H1 (cell line): ENCODE data around the gene SPIRE1. TPM values are rescaled to one million over a fixed set of nuclear protein-coding genes. Genes with fewer than 3 reads are reported as not detected.
A peak's percentile ranks its signal among the peaks of the same experiment; 100 is the strongest.

Source experiments
- CTCF ChIA-PET: fragments of 300-600 bp; sonication (Branson Sonifier 250); formaldehyde crosslinking; loops from one replicate; lab custom pipeline; 2021; ENCODE audit not compliant: partially characterized antibody; lab: Charles Lee
- POLR2A ChIA-PET: fragments of 300-600 bp; sonication (Branson Sonifier 250); formaldehyde crosslinking; loops from one replicate; lab custom pipeline; 2021; ENCODE audit warnings: inconsistent platforms; ENCODE audit not compliant: partially characterized antibody; lab: Charles Lee
- DNase-seq, 2 experiments: peaks; one replicate each; pipeline versions ENCODE4 v3.0.0 to v3.0.0-alpha.2; 2010 to 2022; ENCODE audit warnings: low spot score in 2 of 2, low read depth in 1 of 2, mixed read lengths in 1 of 2
- FAIRE-seq: peaks from 2 replicates; lab custom pipeline; 2011; peaks lifted over from hg19 to GRCh38; lab: Jason Lieb, UNC
- H2AFZ ChIP-seq: 2 replicates; pipeline ENCODE4 v1.8.1; 2012; ENCODE audit warnings: low read length, inconsistent platforms
- H2AK5ac ChIP-seq: 2 replicates; pipeline ENCODE4 v1.6.1; 2013; ENCODE audit warnings: low read depth, low read length
- H2BK120ac ChIP-seq: replicated peaks from 2 replicates; pipeline ENCODE3; 2013; ENCODE audit warnings: low read depth, low read length, inconsistent platforms
- H2BK12ac ChIP-seq: 2 replicates; pipeline ENCODE4 v1.6.1; 2013; ENCODE audit warnings: low read depth, low read length
- H2BK15ac ChIP-seq: 2 replicates; pipeline ENCODE4 v1.6.1; 2013; ENCODE audit warnings: low read length
- H2BK20ac ChIP-seq: 2 replicates; pipeline ENCODE4 v1.6.1; 2013; ENCODE audit warnings: low read length
- H2BK5ac ChIP-seq: 2 replicates; pipeline ENCODE4 v1.6.1; 2013; ENCODE audit warnings: low read depth, low read length
- H3K14ac ChIP-seq: 2 replicates; pipeline ENCODE4 v1.6.1; 2013; ENCODE audit warnings: inconsistent platforms; ENCODE audit not compliant: insufficient read length
- H3K18ac ChIP-seq: 2 replicates; pipeline ENCODE4 v1.6.1; 2013; ENCODE audit warnings: low read length; ENCODE audit errors: extremely low read depth
- H3K23ac ChIP-seq: 2 replicates; pipeline ENCODE4 v1.6.1; 2013; ENCODE audit warnings: inconsistent platforms; ENCODE audit not compliant: insufficient read length
- H3K23me2 ChIP-seq: 2 replicates; pipeline ENCODE4 v1.6.1; 2013; ENCODE audit warnings: low read depth, low read length
- H3K27ac ChIP-seq: 2 replicates; pipeline ENCODE4 v1.6.1; 2011; ENCODE audit warnings: low read depth, low read length, inconsistent platforms
- H3K27me3 ChIP-seq, 4 experiments: replicated peaks in 1 of 4; 1 replicate in 1 of 4; 2 replicates in 3 of 4; pipeline versions ENCODE4 v1.6.1 to v1.8.1; 2011 to 2013; ENCODE audit warnings: low read length in 3 of 4, mild to moderate bottlenecking in 3 of 4, inconsistent platforms in 2 of 4, mixed read lengths in 2 of 4, moderate library complexity in 1 of 4; ENCODE audit not compliant: control insufficient read depth in 3 of 4, insufficient read depth in 3 of 4; ENCODE audit errors: extremely low read depth in 1 of 4
- H3K36me3 ChIP-seq, 4 experiments: 2 replicates each; pipeline versions ENCODE4 v1.6.1 to v1.8.1; 2011 to 2013; ENCODE audit warnings: mild to moderate bottlenecking in 4 of 4, low read length in 3 of 4, moderate library complexity in 2 of 4, control low read depth in 1 of 4, inconsistent platforms in 1 of 4; ENCODE audit not compliant: insufficient read depth in 4 of 4, control insufficient read depth in 2 of 4
- H3K4ac ChIP-seq: replicated peaks from 2 replicates; pipeline ENCODE3; 2013; ENCODE audit warnings: low read length, low read depth, mixed read lengths, inconsistent platforms; ENCODE audit not compliant: insufficient read length
- H3K4me1 ChIP-seq, 4 experiments: replicated peaks in 1 of 4; 1 replicate in 1 of 4; 2 replicates in 3 of 4; pipeline versions ENCODE4 v1.6.1 to v1.8.1; 2011 to 2013; ENCODE audit warnings: low read length in 3 of 4, inconsistent platforms in 2 of 4, mixed read lengths in 1 of 4; ENCODE audit not compliant: insufficient read depth in 4 of 4, control insufficient read depth in 3 of 4
- H3K4me2 ChIP-seq, 2 experiments: 2 replicates each; pipeline versions ENCODE4 v1.6.1 to v1.8.1; 2011 to 2013; ENCODE audit warnings: low read depth in 2 of 2, low read length in 2 of 2, control low read depth in 1 of 2, inconsistent platforms in 1 of 2, mild to moderate bottlenecking in 1 of 2; ENCODE audit not compliant: insufficient read depth in 1 of 2
- H3K4me3 ChIP-seq, 4 experiments: fragments of 200-600, 300-600 bp in 1 of 4; sonication (generic), shearing (Covaris generic), sonication (Bioruptor Twin) in 1 of 4; 2 replicates each; pipeline versions ENCODE4 v1.5.1 to v1.8.1; 2011 to 2016; ENCODE audit warnings: low read length in 4 of 4, low read depth in 3 of 4, control low read depth in 2 of 4, inconsistent platforms in 2 of 4, mild to moderate bottlenecking in 2 of 4, mixed read lengths in 1 of 4, moderate library complexity in 1 of 4; ENCODE audit not compliant: insufficient read depth in 2 of 4; ENCODE audit errors: extremely low read depth in 1 of 4
- H3K56ac ChIP-seq: replicated peaks from 2 replicates; pipeline ENCODE3; 2013; ENCODE audit warnings: low read depth, mild to moderate bottlenecking, mixed read lengths, low read length, inconsistent platforms; ENCODE audit not compliant: insufficient read length
- H3K79me1 ChIP-seq: 2 replicates; pipeline ENCODE4 v1.6.1; 2013; ENCODE audit warnings: low read depth, low read length, control low read depth
- H3K79me2 ChIP-seq, 2 experiments: 2 replicates each; pipeline versions ENCODE4 v1.6.1 to v1.8.1; 2012 to 2013; ENCODE audit warnings: low read length in 2 of 2, mild to moderate bottlenecking in 2 of 2, inconsistent platforms in 1 of 2; ENCODE audit not compliant: insufficient read depth in 2 of 2, control insufficient read depth in 1 of 2
- H3K9ac ChIP-seq, 4 experiments: replicated peaks in 1 of 4; 1 replicate in 1 of 4; 2 replicates in 3 of 4; pipeline versions ENCODE4 v1.6.1 to v1.8.1; 2011 to 2013; ENCODE audit warnings: low read depth in 3 of 4, low read length in 3 of 4, control low read depth in 2 of 4, mild to moderate bottlenecking in 2 of 4, moderate library complexity in 2 of 4, inconsistent platforms in 1 of 4; ENCODE audit errors: extremely low read depth in 1 of 4
- H3K9me3 ChIP-seq, 2 experiments: 2 replicates each; pipeline versions ENCODE4 v1.6.1 to v1.8.1; 2012 to 2013; ENCODE audit warnings: mild to moderate bottlenecking in 2 of 2, moderate library complexity in 2 of 2, control low read depth in 1 of 2, inconsistent platforms in 1 of 2, low read depth in 1 of 2, low read length in 1 of 2, mixed read lengths in 1 of 2; ENCODE audit not compliant: insufficient read depth in 2 of 2
- H4K20me1 ChIP-seq, 2 experiments: replicated peaks in 1 of 2; 2 replicates each; pipeline versions ENCODE3 to v1.8.1; 2011 to 2013; ENCODE audit warnings: inconsistent platforms in 2 of 2, low read length in 2 of 2, mild to moderate bottlenecking in 1 of 2; ENCODE audit not compliant: insufficient read depth in 2 of 2, control insufficient read depth in 1 of 2
- H4K5ac ChIP-seq: 2 replicates; pipeline ENCODE4 v1.6.1; 2013; ENCODE audit warnings: low read length, low read depth, mixed read lengths, inconsistent platforms; ENCODE audit not compliant: insufficient read length
- H4K8ac ChIP-seq: 2 replicates; pipeline ENCODE4 v1.8.0; 2013; ENCODE audit warnings: mild to moderate bottlenecking, moderate library complexity, low read length, inconsistent platforms; ENCODE audit not compliant: insufficient read depth; ENCODE audit errors: extremely low read depth
- H4K91ac ChIP-seq: replicated peaks from 2 replicates; pipeline ENCODE3; 2013; ENCODE audit warnings: low read length, mixed read lengths, inconsistent platforms; ENCODE audit not compliant: insufficient read length
- NRF1 ChIP-seq: IDR thresholded peaks from 2 replicates; pipeline ENCODE4 v1.6.1; 2011; ENCODE audit warnings: mild to moderate bottlenecking, low read depth, low read length, improper control_type of control experiment
- PHF8 ChIP-seq: fragments of 200-600 bp; sonication (generic); conservative IDR thresholded peaks from 2 replicates; pipeline ENCODE4 v1.7.1; 2012; ENCODE audit warnings: low read depth, mild to moderate bottlenecking, inconsistent platforms, low read length, moderate library complexity
- WGBS, 2 experiments: shearing (Covaris generic) in 1 of 2; methylation state at CpG; one replicate each; pipeline versions ENCODE4 v1.1.6 to v1.1.7; 2013 to 2015; ENCODE audit warnings: low lambda C conversion rate in 2 of 2, mixed read lengths in 2 of 2, inconsistent platforms in 1 of 2, low coverage in 1 of 2, missing lambda C conversion rate in 1 of 2; ENCODE audit not compliant: insufficient replicate concordance in 2 of 2, insufficient coverage in 1 of 2, insufficient read length in 1 of 2; ENCODE audit errors: extremely low coverage in 1 of 2, missing lambda C conversion rate in 1 of 2; 5-methylcytosine and 5-hydroxymethylcytosine counted together
- polyA plus RNA-seq, 7 experiments: library from polyadenylated mRNA; depleted of rRNA in 3 of 7; stranded (reverse) in 5 of 7; unstranded in 2 of 7; fragments of >200 nt in 5 of 7; fragments of 200-250 nt in 2 of 7; gene quantifications; 1 replicate in 5 of 7; 2 replicates in 1 of 7; 4 replicates in 1 of 7; pipeline versions ENCODE4 v1.2.1 to v1.2.3, GENCODE V29; 2011 to 2013; ENCODE audit warnings: missing spikeins in 2 of 7, mixed read lengths in 2 of 7
- total RNA-seq: library from RNA; stranded (reverse); fragmentation: NEBNext Ultra II Directional; extraction: Animal tissue kit (Norgen Biotek cat#: 25700); gene quantifications from 2 replicates; pipeline ENCODE4 v1.2.1, GENCODE V29; 2021

Gene SPIRE1
- total and polyA plus RNA-seq, 2 of the 8 experiments (the other 6 are each of a cell fraction or from before 2014, with no cell fraction given) = 6.0 to 21.5 TPM

- 29% methylated on average over 12 of the region's 32 CpGs; no CpG with 5 or more reads in 1 of the 2 experiments for WGBS, 2 experiments
Observed at GRCh38 chr18:12408247-12408869, 249.5 kb downstream of the SPIRE1 start.

More at GRCh38 chr18:12408247-12408869, 249.5 kb downstream of the SPIRE1 start:
- H3K23me2 ChIP-seq = peaks cover 4% of the 10 kb centered on the region; the same call in 1 of the 2 replicates
- DNase-seq (no peak), FAIRE-seq (no peak)
- H4K20me1 ChIP-seq = no peaks in the 10 kb centered on the region
- H3K4me3 ChIP-seq = peak overlapping the region; percentile 44 to 75 (median 56)
- peak overlapping the region; percentile 18; the same call in 1 of the 2 replicates for H2BK12ac ChIP-seq
- no peak overlapping the region for H2BK5ac ChIP-seq
- CTCF ChIA-PET = interaction anchor here (1.1 to 3.4 kb wide), 2 partner anchors 15 to 251 kb away, joined by 4 to 28 read pairs; no protein-coding TSS in a partner anchor
- H2BK120ac ChIP-seq = no peak overlapping the region
- H2BK15ac ChIP-seq = no peak overlapping the region
- H3K4me2 ChIP-seq = peak overlapping the region; percentile 72 to 87
- peak overlapping the region in 3 of 4 experiments; percentile 21 to 83 (median 72); a peak in 4 of 7 replicates for H3K9ac ChIP-seq
- H4K91ac ChIP-seq = no peak overlapping the region
- no peak overlapping the region for H3K56ac ChIP-seq
- H2AFZ ChIP-seq = 0 out of 2 replicates have a peak overlapping the region, but pooled peaks have one; percentile 42
- POLR2A ChIA-PET = interaction anchor here (0.7 to 3.1 kb wide), 11 partner anchors 9 to 540 kb away, joined by 3 to 11 read pairs (median 6); partner anchors contain the start of genes AFG3L2 and SPIRE1
- H3K4ac ChIP-seq = no peak overlapping the region
- H3K27ac ChIP-seq = no peak overlapping the region
- no peaks in the 10 kb centered on the region for H3K36me3 ChIP-seq
- peaks cover 0 to 8% of the 10 kb centered on the region in 2 experiments; a peak in 3 of 4 replicates for H3K79me2 ChIP-seq
- no peaks in the 10 kb centered on the region for H3K9me3 ChIP-seq
- H4K5ac ChIP-seq = no peak overlapping the region
- TF ChIP-seq PHF8 (peak; percentile 27), NRF1 (no peak)
- peaks cover 0 to 18% (median 15%) of the 10 kb centered on the region in 4 experiments; a peak in 6 of 7 replicates for H3K27me3 ChIP-seq
- H3K4me1 ChIP-seq = peaks cover 0 to 8% (median 2%) of the 10 kb centered on the region in 4 experiments; a peak in 5 of 7 replicates
- H2AK5ac ChIP-seq = no peak overlapping the region
- no peak overlapping the region for H3K23ac ChIP-seq
- H3K18ac ChIP-seq = no peak overlapping the region; the same call in 1 of the 2 replicates
- no peak overlapping the region for H3K14ac ChIP-seq
- H3K79me1 ChIP-seq = 0 out of 2 replicates have a peak, but pooled peaks cover 2% of the 10 kb centered on the region
- H4K8ac ChIP-seq = peak overlapping the region; percentile 81
- H2BK20ac ChIP-seq = 0 out of 2 replicates have a peak overlapping the region, but pooled peaks have one; percentile 72
